HG03175 (cell line): ENCODE measurements around the gene POLRMT.
"Not testable (repeated sequence)": the region's sequence is repeated elsewhere in the genome, so short reads cannot be mapped to it uniquely, and the experiment has no call there.

ENCODE experiments used
- ATAC-seq: cut with Tn5 transposase; IDR thresholded peaks from one replicate; pipeline ENCODE4 v1.9.1; 2021; ENCODE audit warnings: mild to moderate bottlenecking, moderate library complexity; ENCODE audit not compliant: unreplicated experiment

POLRMT gene

GRCh38 chr19:613732-614567 is 19.4 kb downstream of the POLRMT start:
- ATAC-seq, result no peak

GRCh38 chr19:612941-613340 is 20.4 kb downstream of the POLRMT start:
- ATAC-seq, result no peak

GRCh38 chr19:611481-611868 is 21.9 kb downstream of the POLRMT start:
- no peak for ATAC-seq

GRCh38 chr19:610801-611480 is 22.4 kb downstream of the POLRMT start:
- no peak for ATAC-seq

- ATAC-seq, result no peak
Measured at GRCh38 chr19:610071-610800, 23.1 kb downstream of the POLRMT start.

GRCh38 chr19:609004-609346 is 24.4 kb downstream of the POLRMT start:
- no peak for ATAC-seq

- no peak for ATAC-seq
Measured at GRCh38 chr19:608155-609003, 25.0 kb downstream of the POLRMT start.

GRCh38 chr19:607301-608154 is 25.8 kb downstream of the POLRMT start:
- no peak for ATAC-seq

- ATAC-seq, result not testable (repeated sequence)
Measured at GRCh38 chr19:605061-605971, 28.0 kb downstream of the POLRMT start.

- ATAC-seq, result no peak
Measured at GRCh38 chr19:604355-604754, 29.0 kb downstream of the POLRMT start.

GRCh38 chr19:603779-604178 is 29.6 kb downstream of the POLRMT start:
- ATAC-seq, result not testable (repeated sequence)

- ATAC-seq, result not testable (repeated sequence)
Measured at GRCh38 chr19:603302-603639, 30.1 kb downstream of the POLRMT start.

GRCh38 chr19:602391-603301 is 30.7 kb downstream of the POLRMT start:
- no peak for ATAC-seq

- no peak for ATAC-seq
Measured at GRCh38 chr19:601790-602189, 31.5 kb downstream of the POLRMT start.

- no peak for ATAC-seq
Measured at GRCh38 chr19:601310-601709, 32.0 kb downstream of the POLRMT start.

GRCh38 chr19:597406-598315 is 35.7 kb downstream of the POLRMT start:
- ATAC-seq, result no peak

GRCh38 chr19:596263-596655 is 37.1 kb downstream of the POLRMT start:
- ATAC-seq, result no peak
